ENCODE results near the gene C5. TPM values are rescaled to one million over a fixed set of nuclear protein-coding genes. Genes with fewer than 3 reads are reported as not detected.

Gene C5
- total and polyA plus RNA-seq, 2 experiments from 2014 or later: 0.31 TPM; not detected in 1

GRCh38 chr9:120928015-120928482, 122.0 kb downstream of the C5 start (continued):
- TF ChIP-seq, protein P1, sequence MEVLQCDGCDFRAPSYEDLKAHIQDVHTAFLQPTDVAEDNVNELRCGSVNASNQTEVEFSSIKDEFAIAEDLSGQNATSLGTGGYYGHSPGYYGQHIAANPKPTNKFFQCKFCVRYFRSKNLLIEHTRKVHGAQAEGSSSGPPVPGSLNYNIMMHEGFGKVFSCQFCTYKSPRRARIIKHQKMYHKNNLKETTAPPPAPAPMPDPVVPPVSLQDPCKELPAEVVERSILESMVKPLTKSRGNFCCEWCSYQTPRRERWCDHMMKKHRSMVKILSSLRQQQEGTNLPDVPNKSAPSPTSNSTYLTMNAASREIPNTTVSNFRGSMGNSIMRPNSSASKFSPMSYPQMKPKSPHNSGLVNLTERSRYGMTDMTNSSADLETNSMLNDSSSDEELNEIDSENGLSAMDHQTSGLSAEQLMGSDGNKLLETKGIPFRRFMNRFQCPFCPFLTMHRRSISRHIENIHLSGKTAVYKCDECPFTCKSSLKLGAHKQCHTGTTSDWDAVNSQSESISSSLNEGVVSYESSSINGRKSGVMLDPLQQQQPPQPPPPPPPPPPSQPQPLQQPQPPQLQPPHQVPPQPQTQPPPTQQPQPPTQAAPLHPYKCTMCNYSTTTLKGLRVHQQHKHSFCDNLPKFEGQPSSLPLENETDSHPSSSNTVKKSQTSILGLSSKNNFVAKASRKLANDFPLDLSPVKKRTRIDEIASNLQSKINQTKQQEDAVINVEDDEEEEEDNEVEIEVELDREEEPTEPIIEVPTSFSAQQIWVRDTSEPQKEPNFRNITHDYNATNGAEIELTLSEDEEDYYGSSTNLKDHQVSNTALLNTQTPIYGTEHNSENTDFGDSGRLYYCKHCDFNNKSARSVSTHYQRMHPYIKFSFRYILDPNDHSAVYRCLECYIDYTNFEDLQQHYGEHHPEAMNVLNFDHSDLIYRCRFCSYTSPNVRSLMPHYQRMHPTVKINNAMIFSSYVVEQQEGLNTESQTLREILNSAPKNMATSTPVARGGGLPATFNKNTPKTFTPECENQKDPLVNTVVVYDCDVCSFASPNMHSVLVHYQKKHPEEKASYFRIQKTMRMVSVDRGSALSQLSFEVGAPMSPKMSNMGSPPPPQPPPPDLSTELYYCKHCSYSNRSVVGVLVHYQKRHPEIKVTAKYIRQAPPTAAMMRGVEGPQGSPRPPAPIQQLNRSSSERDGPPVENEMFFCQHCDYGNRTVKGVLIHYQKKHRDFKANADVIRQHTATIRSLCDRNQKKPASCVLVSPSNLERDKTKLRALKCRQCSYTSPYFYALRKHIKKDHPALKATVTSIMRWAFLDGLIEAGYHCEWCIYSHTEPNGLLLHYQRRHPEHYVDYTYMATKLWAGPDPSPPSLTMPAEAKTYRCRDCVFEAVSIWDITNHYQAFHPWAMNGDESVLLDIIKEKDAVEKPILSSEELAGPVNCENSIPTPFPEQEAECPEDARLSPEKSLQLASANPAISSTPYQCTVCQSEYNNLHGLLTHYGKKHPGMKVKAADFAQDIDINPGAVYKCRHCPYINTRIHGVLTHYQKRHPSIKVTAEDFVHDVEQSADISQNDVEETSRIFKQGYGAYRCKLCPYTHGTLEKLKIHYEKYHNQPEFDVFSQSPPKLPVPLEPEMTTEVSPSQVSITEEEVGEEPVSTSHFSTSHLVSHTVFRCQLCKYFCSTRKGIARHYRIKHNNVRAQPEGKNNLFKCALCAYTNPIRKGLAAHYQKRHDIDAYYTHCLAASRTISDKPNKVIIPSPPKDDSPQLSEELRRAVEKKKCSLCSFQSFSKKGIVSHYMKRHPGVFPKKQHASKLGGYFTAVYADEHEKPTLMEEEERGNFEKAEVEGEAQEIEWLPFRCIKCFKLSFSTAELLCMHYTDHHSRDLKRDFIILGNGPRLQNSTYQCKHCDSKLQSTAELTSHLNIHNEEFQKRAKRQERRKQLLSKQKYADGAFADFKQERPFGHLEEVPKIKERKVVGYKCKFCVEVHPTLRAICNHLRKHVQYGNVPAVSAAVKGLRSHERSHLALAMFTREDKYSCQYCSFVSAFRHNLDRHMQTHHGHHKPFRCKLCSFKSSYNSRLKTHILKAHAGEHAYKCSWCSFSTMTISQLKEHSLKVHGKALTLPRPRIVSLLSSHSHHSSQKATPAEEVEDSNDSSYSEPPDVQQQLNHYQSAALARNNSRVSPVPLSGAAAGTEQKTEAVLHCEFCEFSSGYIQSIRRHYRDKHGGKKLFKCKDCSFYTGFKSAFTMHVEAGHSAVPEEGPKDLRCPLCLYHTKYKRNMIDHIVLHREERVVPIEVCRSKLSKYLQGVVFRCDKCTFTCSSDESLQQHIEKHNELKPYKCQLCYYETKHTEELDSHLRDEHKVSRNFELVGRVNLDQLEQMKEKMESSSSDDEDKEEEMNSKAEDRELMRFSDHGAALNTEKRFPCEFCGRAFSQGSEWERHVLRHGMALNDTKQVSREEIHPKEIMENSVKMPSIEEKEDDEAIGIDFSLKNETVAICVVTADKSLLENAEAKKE (CRISPR knock-in tag; IDR thresholded peaks at IDR 0.05): no peak
- TF ChIP-seq ZNF114 (CRISPR knock-in tag; IDR thresholded peaks at IDR 0.05) (no peak), NANOG (IDR thresholded peaks at IDR 0.05; ENCODE audit: borderline replicate concordance) (no peak), EZH2 (IDR thresholded peaks at IDR 0.05; ENCODE audit: low read depth, unreplicated experiment) (no peak)

- H2AFZ ChIP-seq: no peak overlapping the region; the same call in 1 of the 2 replicates
- H3K27me3 ChIP-seq (ENCODE audit: insufficient read depth): peaks cover 15% of the 10 kb centered on the region; the same call in 1 of the 2 replicates
- Mint-ChIP-seq H3K4me1 (peaks cover 33% of the 10 kb centered on the region), H3K27ac (no peak overlapping the region), H3K36me3 (ENCODE audit: low read depth) (no peaks in the 10 kb centered on the region), H3K4me3 (peak overlapping the region; percentile 74; the same call in 2 of the 3 replicates), H3K27me3 (ENCODE audit: insufficient read depth, low read depth, poor library complexity) (peaks cover 22% of the 10 kb centered on the region), H3K9me3 (no peaks in the 10 kb centered on the region)
- no peaks in the 10 kb centered on the region for H4K20me1 ChIP-seq (replicated peaks; ENCODE audit: insufficient read depth)
- H3K27ac ChIP-seq (ENCODE audit: low read depth): no peak overlapping the region
- H3K4me3 ChIP-seq: peak overlapping the region; percentile 93
- H3K4me1 ChIP-seq (ENCODE audit: insufficient read depth): peaks cover 44% of the 10 kb centered on the region
- H3K36me3 ChIP-seq (ENCODE audit: insufficient read depth): no peaks in the 10 kb centered on the region
- no peaks in the 10 kb centered on the region for H3K9me2 ChIP-seq (ENCODE audit: insufficient read depth)
- ATAC-seq (no peak), DNase-seq (ENCODE audit: low spot score) (no peak)
- no peaks in the 10 kb centered on the region for H3K79me2 ChIP-seq (replicated peaks; ENCODE audit: insufficient read depth)
- peak overlapping the region; percentile 93 for H3K4me2 ChIP-seq
- no peak for TF ChIP-seq NANOG (IDR thresholded peaks at IDR 0.05; ENCODE audit: borderline replicate concordance)
- no peak for TF ChIP-seq JUNB (IDR thresholded peaks at IDR 0.05; ENCODE audit: unreplicated experiment)
- TF ChIP-seq, protein P2, sequence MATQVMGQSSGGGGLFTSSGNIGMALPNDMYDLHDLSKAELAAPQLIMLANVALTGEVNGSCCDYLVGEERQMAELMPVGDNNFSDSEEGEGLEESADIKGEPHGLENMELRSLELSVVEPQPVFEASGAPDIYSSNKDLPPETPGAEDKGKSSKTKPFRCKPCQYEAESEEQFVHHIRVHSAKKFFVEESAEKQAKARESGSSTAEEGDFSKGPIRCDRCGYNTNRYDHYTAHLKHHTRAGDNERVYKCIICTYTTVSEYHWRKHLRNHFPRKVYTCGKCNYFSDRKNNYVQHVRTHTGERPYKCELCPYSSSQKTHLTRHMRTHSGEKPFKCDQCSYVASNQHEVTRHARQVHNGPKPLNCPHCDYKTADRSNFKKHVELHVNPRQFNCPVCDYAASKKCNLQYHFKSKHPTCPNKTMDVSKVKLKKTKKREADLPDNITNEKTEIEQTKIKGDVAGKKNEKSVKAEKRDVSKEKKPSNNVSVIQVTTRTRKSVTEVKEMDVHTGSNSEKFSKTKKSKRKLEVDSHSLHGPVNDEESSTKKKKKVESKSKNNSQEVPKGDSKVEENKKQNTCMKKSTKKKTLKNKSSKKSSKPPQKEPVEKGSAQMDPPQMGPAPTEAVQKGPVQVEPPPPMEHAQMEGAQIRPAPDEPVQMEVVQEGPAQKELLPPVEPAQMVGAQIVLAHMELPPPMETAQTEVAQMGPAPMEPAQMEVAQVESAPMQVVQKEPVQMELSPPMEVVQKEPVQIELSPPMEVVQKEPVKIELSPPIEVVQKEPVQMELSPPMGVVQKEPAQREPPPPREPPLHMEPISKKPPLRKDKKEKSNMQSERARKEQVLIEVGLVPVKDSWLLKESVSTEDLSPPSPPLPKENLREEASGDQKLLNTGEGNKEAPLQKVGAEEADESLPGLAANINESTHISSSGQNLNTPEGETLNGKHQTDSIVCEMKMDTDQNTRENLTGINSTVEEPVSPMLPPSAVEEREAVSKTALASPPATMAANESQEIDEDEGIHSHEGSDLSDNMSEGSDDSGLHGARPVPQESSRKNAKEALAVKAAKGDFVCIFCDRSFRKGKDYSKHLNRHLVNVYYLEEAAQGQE (IDR thresholded peaks at IDR 0.05; ENCODE audit: unreplicated experiment): no peak
- TF ChIP-seq ZNF114 (CRISPR knock-in tag; IDR thresholded peaks at IDR 0.05): no peak
- TF ChIP-seq EZH2 (IDR thresholded peaks at IDR 0.05; ENCODE audit: low read depth, unreplicated experiment): no peak
- H3F3A ChIP-seq (replicated peaks; ENCODE audit: low read depth): peaks cover 12% of the 10 kb centered on the region; the same call in 1 of the 2 replicates
Measured at GRCh38 chr9:120927269-120928014, 122.6 kb downstream of the C5 start.

Measured in GM23338 (cell line).